GM12878 (cell line): Measurements from ENCODE around the gene MAGEA10. TPM values are rescaled to one million over a fixed set of nuclear protein-coding genes. Genes with fewer than 3 reads are reported as not detected.

ENCODE experiments used
- ATAC-seq: fragments of 200-7000 bp; cut with Tn5 transposase; 3 replicates; pipeline ENCODE4 v1.9.1; 2020; ENCODE audit warnings: mild to moderate bottlenecking, moderate library complexity
- BruUV-seq: library from RNA; stranded (reverse); fragments of 400-500 nt; replicated peaks from 2 replicates; lab custom pipeline; 2021; lab: Mats Ljungman, UMichigan
- CTCF ChIA-PET: fragments of 300-600 bp; sonication (Branson Sonifier 250); formaldehyde crosslinking; extraction: SDS; loops from one replicate; lab custom pipeline; 2021; ENCODE audit warnings: inconsistent platforms; lab: Yijun Ruan, JAX
- POLR2A ChIA-PET: fragments of 350-600 bp; formaldehyde crosslinking; extraction: SDS; loops from one replicate; lab custom pipeline; 2021; ENCODE audit warnings: inconsistent platforms; lab: Charles Lee
- RAD21 ChIA-PET: fragments of 300-600 bp; sonication (Branson Sonifier 250); formaldehyde crosslinking; loops from one replicate; lab custom pipeline; 2023; ENCODE audit warnings: antibody characterized with exemption; ENCODE audit not compliant: unreplicated experiment; lab: Charles Lee
- SMC1A ChIA-PET: fragments of 300-600 bp; sonication (Branson Sonifier 250); formaldehyde crosslinking; loops from one replicate; lab custom pipeline; 2023; ENCODE audit not compliant: unreplicated experiment, uncharacterized antibody; lab: Charles Lee
- DNase-seq: peaks from one replicate; pipeline ENCODE4 v3.0.0-alpha.2; 2011; ENCODE audit warnings: low read depth, low spot score
- FAIRE-seq: peaks from 3 replicates; lab custom pipeline; 2011; peaks lifted over from hg19 to GRCh38; lab: Jason Lieb, UNC
- H2AFZ ChIP-seq: 2 replicates; pipeline ENCODE4 v1.6.0; 2011; ENCODE audit warnings: low read depth, low read length, control low read depth; ENCODE audit not compliant: control insufficient read depth
- H3K27ac ChIP-seq: 2 replicates; pipeline ENCODE4 v1.5.1; 2011; ENCODE audit warnings: control low read depth; ENCODE audit not compliant: control insufficient read depth, insufficient read depth
- H3K27me3 ChIP-seq, 2 experiments: replicated peaks in 1 of 2; 2 replicates each; pipeline versions ENCODE4 v1.6.0 to v1.6.1; 2011; ENCODE audit warnings: low read length in 1 of 2; ENCODE audit not compliant: control insufficient read depth in 2 of 2, insufficient read depth in 2 of 2
- H3K36me3 ChIP-seq, 2 experiments: 2 replicates each; pipeline ENCODE4 v1.5.1; 2011; ENCODE audit warnings: low read length in 1 of 2; ENCODE audit not compliant: control insufficient read depth in 2 of 2, insufficient read depth in 2 of 2
- H3K4me1 ChIP-seq: 2 replicates; pipeline ENCODE4 v1.6.1; 2011; ENCODE audit warnings: mild to moderate bottlenecking, low read length, moderate library complexity, mixed read lengths; ENCODE audit not compliant: control insufficient read depth, insufficient read depth
- H3K4me2 ChIP-seq: 2 replicates; pipeline ENCODE4 v1.6.0; 2011; ENCODE audit warnings: control low read depth; ENCODE audit not compliant: control insufficient read depth, insufficient read depth
- H3K4me3 ChIP-seq: fragments of 200-600 bp; sonication (generic); 2 replicates; pipeline ENCODE4 v1.5.1; 2016
- H3K79me2 ChIP-seq: 2 replicates; pipeline ENCODE4 v1.6.0; 2011; ENCODE audit warnings: low read length; ENCODE audit not compliant: control insufficient read depth, insufficient read depth
- H3K9ac ChIP-seq: 2 replicates; pipeline ENCODE4 v1.8.0; 2011; ENCODE audit warnings: low read length, control low read depth, mixed read lengths; ENCODE audit not compliant: control insufficient read depth, insufficient read depth
- H3K9me3 ChIP-seq: replicated peaks from 3 replicates; pipeline ENCODE4 v1.5.1; 2011; ENCODE audit warnings: mild to moderate bottlenecking, low read length; ENCODE audit not compliant: control insufficient read depth, insufficient read depth
- H4K20me1 ChIP-seq: 2 replicates; pipeline ENCODE4 v1.6.0; 2011; ENCODE audit not compliant: control insufficient read depth, insufficient read depth
- BCL11A ChIP-seq: IDR thresholded peaks from 2 replicates; pipeline ENCODE4 v1.6.1; 2011; ENCODE audit warnings: low read depth, low read length
- CBX5 ChIP-seq: sonication (generic); IDR thresholded peaks from 2 replicates; pipeline ENCODE4 v1.6.1; 2016; ENCODE audit warnings: low read depth, moderate library complexity, mild to moderate bottlenecking, inconsistent platforms
- CTCF ChIP-seq, 3 experiments: IDR thresholded peaks in 2 of 3; conservative IDR thresholded peaks in 1 of 3; 2 replicates each; pipeline ENCODE4 v1.5.1; 2011; ENCODE audit warnings: low read depth in 3 of 3, low read length in 3 of 3, mild to moderate bottlenecking in 3 of 3, control low read depth in 2 of 3, moderate library complexity in 2 of 3, inconsistent platforms in 1 of 3, mixed read lengths in 1 of 3; ENCODE audit not compliant: control insufficient read depth in 2 of 3, insufficient read depth in 1 of 3; ENCODE audit errors: extremely low read depth in 1 of 3
- EGR1 ChIP-seq, 2 experiments: IDR thresholded peaks; 1 replicate in 1 of 2; 2 replicates in 1 of 2; pipeline ENCODE4 v1.6.1; 2011 to 2012; ENCODE audit warnings: low read depth in 2 of 2, low read length in 2 of 2, borderline replicate concordance in 1 of 2, mild to moderate bottlenecking in 1 of 2, moderate library complexity in 1 of 2
- IKZF2 ChIP-seq, 2 experiments: fragments of 450-650 bp; IDR thresholded peaks; 2 replicates each; pipeline ENCODE4 v1.6.1; 2017; ENCODE audit warnings: mild to moderate bottlenecking in 2 of 2, moderate library complexity in 2 of 2
- IRF4 ChIP-seq: IDR thresholded peaks from 2 replicates; pipeline ENCODE4 v1.6.1; 2011; ENCODE audit warnings: low read depth, low read length
- NR2C1 ChIP-seq: fragments of 450-650 bp; IDR thresholded peaks from 2 replicates; pipeline ENCODE4 v1.6.1; 2017; ENCODE audit warnings: antibody characterized with exemption, mild to moderate bottlenecking, moderate library complexity
- TCF7 ChIP-seq: IDR thresholded peaks from 2 replicates; pipeline ENCODE4 v1.6.1; 2014; ENCODE audit warnings: antibody characterized with exemption, borderline replicate concordance
- ZNF207 ChIP-seq: fragments of 450-650 bp; IDR thresholded peaks from 2 replicates; pipeline ENCODE4 v1.6.1; 2014; ENCODE audit warnings: antibody characterized with exemption, mild to moderate bottlenecking, borderline replicate concordance
- ZNF592 ChIP-seq: fragments of 450-650 bp; IDR thresholded peaks from 2 replicates; pipeline ENCODE4 v1.6.1; 2017; ENCODE audit warnings: mild to moderate bottlenecking, moderate library complexity
- ZZZ3 ChIP-seq: IDR thresholded peaks from 2 replicates; pipeline ENCODE4 v1.6.1; 2011; ENCODE audit warnings: low read depth; ENCODE audit not compliant: control insufficient read depth, insufficient read length
- WGBS: methylation state at CpG from one replicate; pipeline ENCODE4 v1.1.6; 2016; ENCODE audit warnings: low lambda C conversion rate; ENCODE audit not compliant: insufficient replicate concordance, insufficient coverage; ENCODE audit errors: missing lambda C conversion rate; 5-methylcytosine and 5-hydroxymethylcytosine counted together
- in situ Hi-C: fragments of 300-500 bp; cut with MboI; formaldehyde crosslinking; loops from 9 replicates; pipeline ENCODE4 v1.14.3; 2018; ENCODE audit warnings: mixed read lengths
- intact Hi-C: fragments of 100-400 bp; cut with micrococcal nuclease; formaldehyde crosslinking; loops from one replicate; pipeline ENCODE4 v1.14.2; 2022; ENCODE audit not compliant: unreplicated experiment
- polyA plus RNA-seq, 11 experiments: library from polyadenylated mRNA; depleted of rRNA in 4 of 11; unstranded in 6 of 11; stranded (reverse) in 5 of 11; fragments of >200 nt; fragmentation: Nextera tagmentation in 4 of 11; fragmentation: Illumina TruSeq in 1 of 11; extraction: Ambion mirVana in 4 of 11; extraction: Trizol in 1 of 11; gene quantifications; 1 replicate in 1 of 11; 2 replicates in 10 of 11; pipeline versions ENCODE4 v1.2.1 to v1.2.3, GENCODE V29; 2011 to 2016; ENCODE audit warnings: inconsistent platforms in 2 of 11, missing spikeins in 2 of 11, low read depth in 1 of 11
- total RNA-seq, 4 experiments: library from RNA; depleted of rRNA in 3 of 4; stranded (reverse); fragments of >200 nt in 3 of 4; fragmentation: Illumina TruSeq in 1 of 4; extraction: Trizol in 1 of 4; gene quantifications; 2 replicates each; pipeline versions ENCODE4 v1.2.1 to v1.2.3, GENCODE V29; 2013 to 2021

The MAGEA10 gene
- total and polyA plus RNA-seq, 10 of the 15 experiments (the other 5 are each of a cell fraction or from before 2014, with no cell fraction given), result not detected

GRCh38 chrX:152103866-152104265 is 34.5 kb downstream of the MAGEA10 start (continued):
- TF ChIP-seq ZNF592, result no peak

- H3K36me3 ChIP-seq, result no peaks in the 10 kb centered on the region
- no peak overlapping the region for H3K4me3 ChIP-seq
- no peak overlapping the region for H3K27ac ChIP-seq
- H3K4me1 ChIP-seq, result no peaks in the 10 kb centered on the region
- WGBS, result 51% methylated on average over 6 of the region's 6 CpGs
- H2AFZ ChIP-seq, result no peak overlapping the region
- no peak for DNase-seq
- H4K20me1 ChIP-seq, result no peaks in the 10 kb centered on the region
- no peak for FAIRE-seq
- no peak for TF ChIP-seq IRF4
- no peak for TF ChIP-seq CTCF (IDR thresholded peaks at IDR 0.05 in 2 of 3, conservative IDR thresholded peaks at IDR 0.05 in 1 of 3; ENCODE audit: control insufficient read depth in 2 of 3, extremely low read depth in 1 of 3, insufficient read depth in 1 of 3, low read depth in 3 of 3, low read length in 3 of 3)
- TF ChIP-seq ZZZ3, result no peak
- no peak for TF ChIP-seq IKZF2 (IDR thresholded peaks at IDR 0.05)
- no peak for TF ChIP-seq BCL11A
- TF ChIP-seq CBX5, result no peak
- no peak for TF ChIP-seq TCF7
- no peak for TF ChIP-seq ZNF207
- TF ChIP-seq EGR1 (IDR thresholded peaks at IDR 0.05; ENCODE audit: borderline replicate concordance in 1 of 2, low read depth in 2 of 2, low read length in 2 of 2), result no peak
- no peak for TF ChIP-seq NR2C1
- TF ChIP-seq ZNF592, result no peak
- in situ Hi-C loops (no loop called here), intact Hi-C loops (no loop called here)
- H3K79me2 ChIP-seq, result no peaks in the 10 kb centered on the region
- no peak overlapping the region for H3K4me2 ChIP-seq
- ChIA-PET RAD21 (no interaction called here), POLR2A (no interaction called here), SMC1A (interaction anchor here (0.9 kb wide), 1 partner anchor 55 kb away, joined by 3 read pairs; no protein-coding TSS in a partner anchor), CTCF (no interaction called here)
- H3K9ac ChIP-seq, result no peak overlapping the region
- no peak for ATAC-seq
- H3K9me3 ChIP-seq, result no peaks in the 10 kb centered on the region
- H3K27me3 ChIP-seq, result no peaks in the 10 kb centered on the region
- no TSS peak for BruUV-seq
These were observed 52.2 kb downstream of the MAGEA10 start for GRCh38 chrX:152086141-152086540.
